Esophagus muscularis mucosa (tissue), 4 donors: ENCODE measurements around the gene ISG20. TPM values are rescaled to one million over a fixed set of nuclear protein-coding genes. Genes with fewer than 3 reads are reported as not detected.

Experiments used
- DNase-seq: peaks from one replicate; pipeline ENCODE4 v3.0.0-alpha.2; 2017; ENCODE audit errors: extremely low spot score
- H3K27ac ChIP-seq, 4 donors: fragments of 200-600 bp; sonication (generic); replicated peaks in 1 of 4; 1 replicate in 3 of 4; 2 replicates in 1 of 4; pipeline ENCODE4 v1.5.1; 2016 to 2019; ENCODE audit warnings: mild to moderate bottlenecking in 1 of 4
- H3K27me3 ChIP-seq, 4 donors: fragments of 200-600 bp; sonication (generic); one replicate each; pipeline versions ENCODE4 v1.5.1 to v1.6.0; 2016 to 2019
- H3K36me3 ChIP-seq, 4 donors: fragments of 200-600 bp; sonication (generic); one replicate each; pipeline ENCODE4 v1.5.1; 2016 to 2019
- H3K4me1 ChIP-seq, 4 donors: fragments of 200-600 bp; sonication (generic); one replicate each; pipeline ENCODE4 v1.5.1; 2016 to 2019
- H3K4me3 ChIP-seq, 4 donors: fragments of 200-600 bp; sonication (generic); 1 replicate in 2 of 4; 2 replicates in 2 of 4; pipeline ENCODE4 v1.5.1; 2016 to 2019; ENCODE audit warnings: mild to moderate bottlenecking in 4 of 4, moderate library complexity in 1 of 4
- H3K9me3 ChIP-seq, 4 donors: fragments of 200-600 bp; sonication (generic); 1 replicate in 3 of 4; 2 replicates in 1 of 4; pipeline ENCODE4 v1.5.1; 2016 to 2019
- EP300 ChIP-seq: sonication (generic); formaldehyde crosslinking; IDR thresholded peaks from one replicate; pipeline ENCODE4 v1.6.1; 2017; ENCODE audit warnings: antibody characterized with exemption
- POLR2A ChIP-seq: fragments of 450-650 bp; IDR thresholded peaks from one replicate; pipeline ENCODE4 v1.6.1; 2017; ENCODE audit warnings: antibody characterized with exemption, moderate library complexity, mild to moderate bottlenecking, low read depth
- POLR2AphosphoS5 ChIP-seq, 2 donors: sonication (generic); formaldehyde crosslinking; IDR thresholded peaks; one replicate each; pipeline ENCODE4 v1.6.1; 2017; ENCODE audit warnings: antibody characterized with exemption in 2 of 2
- WGBS: methylation state at CpG from one replicate; pipeline ENCODE4 v1.1.5; 2018; 5-methylcytosine and 5-hydroxymethylcytosine counted together
- intact Hi-C: fragments of 100-400 bp; cut with DNase I; formaldehyde crosslinking; loops from one replicate; pipeline ENCODE4 v1.15.1; 2023
- total RNA-seq, 4 donors: library from RNA; depleted of rRNA; stranded (reverse); fragments of >200 nt; gene quantifications; one replicate each; pipeline versions ENCODE4 v1.1.0 to v1.2.1, GENCODE V29; 2016
- TF ChIP-seq, protein P1 (sequence below), 3 experiments: fragments of 200-600 bp in 2 of 3; fragments of 450-650 bp in 1 of 3; sonication (generic) in 2 of 3; IDR thresholded peaks; one replicate each; pipeline ENCODE4 v1.5.1; 2017 to 2019; ENCODE audit warnings: antibody characterized with exemption in 3 of 3, mild to moderate bottlenecking in 2 of 3, moderate library complexity in 1 of 3

ISG20 gene
- total RNA-seq, 4 donors from 2014 or later: 6.1 to 21.2 (median 9.8) TPM

DNA sequence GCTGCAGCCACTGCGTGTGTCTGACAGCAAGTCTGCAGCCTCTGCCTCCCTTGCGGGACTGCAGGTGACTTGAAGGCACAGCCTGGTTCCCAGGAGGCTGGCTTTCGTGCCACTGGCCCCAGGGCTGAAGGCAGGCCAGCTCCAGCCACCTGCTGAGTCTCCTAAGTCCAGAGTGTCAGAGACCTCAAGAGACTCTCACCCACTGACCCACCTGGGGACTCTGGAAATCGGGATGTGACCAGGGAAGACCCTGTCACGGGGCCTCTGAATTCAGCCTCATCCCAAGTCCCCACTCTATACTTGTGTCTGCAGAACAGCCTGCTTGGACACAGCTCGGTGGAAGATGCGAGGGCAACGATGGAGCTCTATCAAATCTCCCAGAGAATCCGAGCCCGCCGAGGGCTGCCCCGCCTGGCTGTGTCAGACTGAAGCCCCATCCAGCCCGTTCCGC, 16.3 kb downstream of the ISG20 start:
- TF ChIP-seq EP300 (no peak), POLR2AphosphoS5 (IDR thresholded peaks at IDR 0.05) (no peak), POLR2A (no peak)
- TF ChIP-seq, protein P1, sequence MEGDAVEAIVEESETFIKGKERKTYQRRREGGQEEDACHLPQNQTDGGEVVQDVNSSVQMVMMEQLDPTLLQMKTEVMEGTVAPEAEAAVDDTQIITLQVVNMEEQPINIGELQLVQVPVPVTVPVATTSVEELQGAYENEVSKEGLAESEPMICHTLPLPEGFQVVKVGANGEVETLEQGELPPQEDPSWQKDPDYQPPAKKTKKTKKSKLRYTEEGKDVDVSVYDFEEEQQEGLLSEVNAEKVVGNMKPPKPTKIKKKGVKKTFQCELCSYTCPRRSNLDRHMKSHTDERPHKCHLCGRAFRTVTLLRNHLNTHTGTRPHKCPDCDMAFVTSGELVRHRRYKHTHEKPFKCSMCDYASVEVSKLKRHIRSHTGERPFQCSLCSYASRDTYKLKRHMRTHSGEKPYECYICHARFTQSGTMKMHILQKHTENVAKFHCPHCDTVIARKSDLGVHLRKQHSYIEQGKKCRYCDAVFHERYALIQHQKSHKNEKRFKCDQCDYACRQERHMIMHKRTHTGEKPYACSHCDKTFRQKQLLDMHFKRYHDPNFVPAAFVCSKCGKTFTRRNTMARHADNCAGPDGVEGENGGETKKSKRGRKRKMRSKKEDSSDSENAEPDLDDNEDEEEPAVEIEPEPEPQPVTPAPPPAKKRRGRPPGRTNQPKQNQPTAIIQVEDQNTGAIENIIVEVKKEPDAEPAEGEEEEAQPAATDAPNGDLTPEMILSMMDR (IDR thresholded peaks at IDR 0.05): no peak
- WGBS: 79% methylated on average over 8 of the region's 14 CpGs
- Histone ChIP-seq H3K36me3 (no peaks in the 10 kb centered on the region), H3K4me3 (no peak overlapping the region), H3K27ac (no peak overlapping the region), H3K9me3 (no peaks in the 10 kb centered on the region), H3K27me3 (peaks cover 0 to 11% (median 0%) of the 10 kb centered on the region in 4 donors), H3K4me1 (peaks cover 4 to 11% (median 8%) of the 10 kb centered on the region in 4 donors)
- peak; percentile 88 for DNase-seq
- intact Hi-C loops: loop anchor here (5.0 kb wide), 1 partner anchor 177 kb away; no protein-coding TSS in a partner anchor

DNA sequence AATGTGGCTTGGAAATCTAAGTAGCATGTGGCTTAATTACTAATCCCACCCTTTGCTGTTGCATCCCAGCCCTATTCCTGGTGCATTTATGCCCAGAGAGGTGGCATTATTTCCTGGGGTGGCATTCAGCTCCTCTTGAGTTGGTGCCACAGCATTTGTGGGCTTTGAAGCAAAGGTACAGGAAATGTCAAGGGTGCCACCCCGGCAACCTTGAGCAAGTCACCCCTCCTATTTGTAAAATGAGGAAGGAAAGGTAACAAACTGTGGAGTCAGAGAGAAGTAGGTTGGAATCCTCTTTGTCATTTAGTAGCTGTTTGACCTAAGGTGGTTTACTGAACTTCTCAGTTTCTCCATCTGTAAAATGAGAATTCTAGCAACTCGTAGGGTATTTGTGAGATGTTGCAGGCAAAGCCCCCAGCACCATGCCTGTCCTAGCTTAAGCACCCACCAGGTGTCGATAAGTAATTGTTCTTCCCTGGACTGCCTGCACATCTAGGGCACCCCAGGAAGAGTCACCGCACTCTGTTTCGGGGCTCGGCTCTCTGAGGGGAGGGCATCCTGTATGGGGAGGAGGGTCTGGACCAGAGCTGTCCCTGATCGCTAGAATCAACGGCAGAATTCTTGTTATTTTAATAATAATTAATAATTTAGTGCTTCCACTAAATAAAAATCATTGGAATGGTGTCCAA, 17.1 kb downstream of the ISG20 start:
- H3K36me3 ChIP-seq: no peaks in the 10 kb centered on the region
- H3K4me1 ChIP-seq: peaks cover 4 to 11% (median 8%) of the 10 kb centered on the region in 4 donors
- 85% methylated on average over 8 of the region's 8 CpGs for WGBS
- peaks cover 0 to 11% (median 0%) of the 10 kb centered on the region in 4 donors for H3K27me3 ChIP-seq
- H3K4me3 ChIP-seq: no peak overlapping the region
- no peak overlapping the region for H3K27ac ChIP-seq
- TF ChIP-seq POLR2A: no peak
- no peak for TF ChIP-seq EP300
- TF ChIP-seq, protein P1 (IDR thresholded peaks at IDR 0.05): no peak
- no peak for TF ChIP-seq POLR2AphosphoS5 (IDR thresholded peaks at IDR 0.05)
- no peaks in the 10 kb centered on the region for H3K9me3 ChIP-seq
- intact Hi-C loops: loop anchor here (5.0 kb wide), 1 partner anchor 176 kb away; no protein-coding TSS in a partner anchor
- DNase-seq: peak; percentile 75

DNA sequence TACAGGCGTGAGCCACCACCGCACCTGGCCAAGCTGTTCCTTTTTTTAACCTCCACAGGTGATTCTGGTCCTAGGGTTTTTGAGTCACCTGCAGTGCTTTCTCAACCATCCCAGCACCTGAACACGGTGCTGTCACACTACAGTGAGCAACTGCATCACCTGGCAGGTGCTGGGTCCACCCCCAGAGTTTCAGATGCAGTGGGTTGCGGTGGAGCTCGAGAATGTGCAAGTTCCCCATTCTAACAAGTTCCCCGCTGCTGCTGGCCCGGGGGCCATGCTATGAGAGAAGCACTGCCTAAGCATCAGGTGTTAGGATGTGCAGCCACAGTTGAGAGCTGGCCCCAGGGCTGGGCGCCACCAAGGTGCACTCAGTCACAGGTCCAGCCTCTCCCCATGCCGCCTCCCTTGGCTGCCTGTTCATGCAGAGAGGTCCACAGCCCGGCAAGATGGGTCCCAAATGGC, 18.0 kb downstream of the ISG20 start:
- no peaks in the 10 kb centered on the region for H3K9me3 ChIP-seq
- no peak for DNase-seq
- H3K36me3 ChIP-seq: no peaks in the 10 kb centered on the region
- intact Hi-C loops: loop anchor here (5.0 kb wide), 1 partner anchor 176 kb away; no protein-coding TSS in a partner anchor
- TF ChIP-seq POLR2AphosphoS5 (IDR thresholded peaks at IDR 0.05) (no peak), POLR2A (no peak), EP300 (no peak)
- TF ChIP-seq, protein P1 (IDR thresholded peaks at IDR 0.05): no peak
- H3K27ac ChIP-seq: no peak overlapping the region
- H3K4me1 ChIP-seq: peaks cover 4 to 11% (median 8%) of the 10 kb centered on the region in 4 donors
- no peak overlapping the region for H3K4me3 ChIP-seq
- H3K27me3 ChIP-seq: peaks cover 0 to 11% (median 0%) of the 10 kb centered on the region in 4 donors
- WGBS: 89% methylated on average over 4 of the region's 10 CpGs

DNA sequence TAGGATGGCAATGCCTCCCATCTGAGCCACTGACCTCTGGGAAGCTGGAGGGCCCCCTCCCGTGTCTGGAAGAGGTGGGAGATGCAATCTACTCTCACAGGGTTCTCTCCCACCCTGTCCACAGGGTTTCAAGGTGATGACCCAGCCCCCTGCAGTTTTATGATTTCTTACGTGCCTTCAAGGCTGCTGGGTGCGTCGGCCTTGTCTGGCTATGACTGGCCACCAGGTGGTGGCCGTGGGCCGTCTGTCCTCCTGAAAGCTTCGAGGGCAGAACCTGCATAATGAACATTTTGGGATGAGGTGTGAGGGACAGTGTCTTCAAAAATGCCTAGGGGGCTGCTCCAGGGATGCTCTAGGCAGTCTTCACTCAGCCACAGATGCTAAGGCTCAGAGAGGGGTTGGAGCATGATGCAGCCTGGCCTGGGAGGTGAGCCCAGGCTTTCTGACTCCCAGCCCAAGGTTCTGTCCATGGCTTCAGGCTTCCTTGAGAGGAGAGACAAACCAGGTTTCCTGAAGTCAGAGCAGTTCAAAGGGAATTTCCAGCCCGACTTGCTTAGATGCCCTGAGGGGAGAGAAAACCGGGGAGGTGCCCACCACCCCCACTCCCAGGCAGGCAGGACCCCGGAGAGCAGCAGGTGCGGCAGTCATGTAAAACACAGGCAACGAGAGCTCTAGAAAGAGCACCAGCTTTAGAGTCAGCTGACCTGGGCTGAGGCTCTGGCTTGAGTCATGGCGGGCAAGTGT, 18.7 kb downstream of the ISG20 start:
- intact Hi-C loops: loop anchor here (5.0 kb wide), 1 partner anchor 175 kb away; no protein-coding TSS in a partner anchor
- Histone ChIP-seq H3K36me3 (no peaks in the 10 kb centered on the region), H3K9me3 (no peaks in the 10 kb centered on the region), H3K4me1 (peaks cover 4 to 11% (median 8%) of the 10 kb centered on the region in 4 donors), H3K4me3 (no peak overlapping the region), H3K27me3 (peaks cover 0 to 11% (median 0%) of the 10 kb centered on the region in 4 donors), H3K27ac (no peak overlapping the region)
- peak; percentile 92 for DNase-seq
- 39% methylated on average over 12 of the region's 13 CpGs for WGBS
- TF ChIP-seq EP300 (no peak), POLR2AphosphoS5 (IDR thresholded peaks at IDR 0.05) (no peak)
- TF ChIP-seq, protein P1 (IDR thresholded peaks at IDR 0.05): peak; percentile 54 to 75 (median 65)
